ENCODE results near the gene CNDP2. TPM values are rescaled to one million over a fixed set of nuclear protein-coding genes. Genes with fewer than 3 reads are reported as not detected.

CNDP2 gene
- total RNA-seq, 1 experiment from 2014 or later, result 57.6 TPM

GRCh38 chr18:74513883-74514205 lies 17.7 kb downstream of the CNDP2 start:
- no peaks in the 10 kb centered on the region for H3K4me1 ChIP-seq (ENCODE audit: insufficient read depth, low read length)
- H3K4me3 ChIP-seq (ENCODE audit: low read length), result no peak overlapping the region
- ATAC-seq (no peak), DNase-seq (no peak)
- BruUV-seq (replicated peaks), result no TSS peak
- no peak overlapping the region for H3K9ac ChIP-seq (ENCODE audit: low read length)
- ChIA-PET CTCF (no interaction called here), POLR2A (ENCODE audit: unreplicated experiment) (no interaction called here)
- no peak overlapping the region for H3K4me2 ChIP-seq (ENCODE audit: low read length)
- no peaks in the 10 kb centered on the region for H3K9me2 ChIP-seq (replicated peaks; ENCODE audit: low read length)
- no peak overlapping the region for H2AFZ ChIP-seq (ENCODE audit: low read length)
- H3K27ac ChIP-seq (ENCODE audit: low read length), result no peak overlapping the region
- TF ChIP-seq EZH2 (IDR thresholded peaks at IDR 0.05; ENCODE audit: low read length, unreplicated experiment), result no peak
- TF ChIP-seq CTCF (conservative IDR thresholded peaks at IDR 0.05; ENCODE audit: low read depth, low read length), result no peak
- TF ChIP-seq EZH2phosphoT487 (IDR thresholded peaks at IDR 0.05; ENCODE audit: borderline replicate concordance, low read length), result no peak
- H3K27me3 ChIP-seq (ENCODE audit: low read length), result no peaks in the 10 kb centered on the region
- H3K36me3 ChIP-seq (ENCODE audit: low read depth, low read length), result peaks cover 7% of the 10 kb centered on the region; the same call in 1 of the 2 replicates
- no peaks in the 10 kb centered on the region for H4K20me1 ChIP-seq (ENCODE audit: low read length)
- H3K79me2 ChIP-seq (ENCODE audit: low read length), result no peaks in the 10 kb centered on the region
- no peaks in the 10 kb centered on the region for H3K9me3 ChIP-seq (ENCODE audit: low read length)
- intact Hi-C loops (cut with micrococcal nuclease), result no loop called here
- no peaks in the 10 kb centered on the region for H3F3A ChIP-seq (ENCODE audit: low read length, unreplicated experiment)

- intact Hi-C loops (cut with micrococcal nuclease), result no loop called here
- Histone ChIP-seq H3K9me2 (replicated peaks; ENCODE audit: low read length) (no peaks in the 10 kb centered on the region), H3K36me3 (ENCODE audit: low read depth, low read length) (0 out of 2 replicates have a peak, but pooled peaks cover 6% of the 10 kb centered on the region), H3K4me2 (ENCODE audit: low read length) (no peak overlapping the region), H3K27ac (ENCODE audit: low read length) (no peak overlapping the region), H3K79me2 (ENCODE audit: low read length) (no peaks in the 10 kb centered on the region), H2AFZ (ENCODE audit: low read length) (no peak overlapping the region), H4K20me1 (ENCODE audit: low read length) (no peaks in the 10 kb centered on the region), H3F3A (ENCODE audit: low read length, unreplicated experiment) (no peaks in the 10 kb centered on the region), H3K9me3 (ENCODE audit: low read length) (no peaks in the 10 kb centered on the region), H3K4me3 (ENCODE audit: low read length) (no peak overlapping the region), H3K9ac (ENCODE audit: low read length) (no peak overlapping the region), H3K27me3 (ENCODE audit: low read length) (no peaks in the 10 kb centered on the region), H3K4me1 (ENCODE audit: insufficient read depth, low read length) (no peaks in the 10 kb centered on the region)
- POLR2A ChIA-PET (ENCODE audit: unreplicated experiment), result no interaction called here
- TF ChIP-seq CTCF (conservative IDR thresholded peaks at IDR 0.05; ENCODE audit: low read depth, low read length) (no peak), EZH2 (IDR thresholded peaks at IDR 0.05; ENCODE audit: low read length, unreplicated experiment) (no peak), EZH2phosphoT487 (IDR thresholded peaks at IDR 0.05; ENCODE audit: borderline replicate concordance, low read length) (no peak)
- CTCF ChIA-PET, result no interaction called here
- no TSS peak for BruUV-seq (replicated peaks)
- ATAC-seq (no peak), DNase-seq (no peak)
Measured at GRCh38 chr18:74514860-74515495, 18.8 kb downstream of the CNDP2 start.

DNA sequence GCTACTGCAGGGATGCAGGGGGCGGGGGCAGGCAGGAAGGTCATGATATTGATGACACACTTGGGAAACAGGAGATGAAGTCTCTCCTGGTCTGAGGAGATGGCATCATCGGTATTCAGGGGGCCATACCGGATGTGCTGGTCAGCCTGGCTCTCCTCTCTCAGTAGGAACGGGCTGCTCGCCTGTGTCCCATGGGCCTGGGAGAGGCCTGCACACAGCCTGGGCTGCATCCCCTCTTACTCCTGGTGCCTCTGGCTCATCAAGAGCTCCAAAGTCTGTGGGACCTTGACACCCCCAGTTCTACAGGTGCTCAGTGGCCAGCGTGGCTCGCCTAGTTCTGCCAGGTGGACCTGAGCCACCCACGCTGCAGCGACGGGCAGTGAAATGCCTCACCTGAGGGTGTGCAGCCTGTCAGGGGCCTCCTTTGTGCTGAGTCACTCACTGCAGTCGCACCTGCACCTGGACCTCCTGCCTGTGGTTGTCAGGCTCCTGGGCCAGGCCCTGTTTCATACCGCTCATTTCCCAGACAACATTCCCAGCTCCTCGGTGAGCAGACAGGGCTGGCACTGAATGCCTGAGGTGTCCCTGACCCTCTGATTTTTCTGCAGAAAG lies 19.6 kb downstream of the CNDP2 start:
- H3K27me3 ChIP-seq (ENCODE audit: low read length), result no peaks in the 10 kb centered on the region
- H3K36me3 ChIP-seq (ENCODE audit: low read depth, low read length), result peaks cover 3% of the 10 kb centered on the region; the same call in 1 of the 2 replicates
- H3F3A ChIP-seq (ENCODE audit: low read length, unreplicated experiment), result no peaks in the 10 kb centered on the region
- TF ChIP-seq EZH2phosphoT487 (IDR thresholded peaks at IDR 0.05; ENCODE audit: borderline replicate concordance, low read length), result no peak
- no peak for TF ChIP-seq EZH2 (IDR thresholded peaks at IDR 0.05; ENCODE audit: low read length, unreplicated experiment)
- no peak for TF ChIP-seq CTCF (conservative IDR thresholded peaks at IDR 0.05; ENCODE audit: low read depth, low read length)
- H4K20me1 ChIP-seq (ENCODE audit: low read length), result no peaks in the 10 kb centered on the region
- no peak overlapping the region for H3K4me3 ChIP-seq (ENCODE audit: low read length)
- ATAC-seq (no peak), DNase-seq (no peak)
- CTCF ChIA-PET, result no interaction called here
- no peak overlapping the region for H3K27ac ChIP-seq (ENCODE audit: low read length)
- no peaks in the 10 kb centered on the region for H3K4me1 ChIP-seq (ENCODE audit: insufficient read depth, low read length)
- no TSS peak for BruUV-seq (replicated peaks)
- no peak overlapping the region for H3K9ac ChIP-seq (ENCODE audit: low read length)
- POLR2A ChIA-PET (ENCODE audit: unreplicated experiment), result no interaction called here
- H3K4me2 ChIP-seq (ENCODE audit: low read length), result no peak overlapping the region
- no peaks in the 10 kb centered on the region for H3K9me2 ChIP-seq (replicated peaks; ENCODE audit: low read length)
- no peak overlapping the region for H2AFZ ChIP-seq (ENCODE audit: low read length)
- no peaks in the 10 kb centered on the region for H3K79me2 ChIP-seq (ENCODE audit: low read length)
- intact Hi-C loops (cut with micrococcal nuclease), result no loop called here
- H3K9me3 ChIP-seq (ENCODE audit: low read length), result no peaks in the 10 kb centered on the region
